Smooth muscle cell (in vitro differentiated cells): Measurements from ENCODE around the gene APOBEC3A. TPM values are rescaled to one million over a fixed set of nuclear protein-coding genes. Genes with fewer than 3 reads are reported as not detected.
"Not testable (repeated sequence)": the region's sequence is repeated elsewhere in the genome, so short reads cannot be mapped to it uniquely, and the experiment has no call there.

Source experiments
- DNase-seq: peaks from one replicate; lab custom pipeline; 2025; ENCODE audit not compliant: unreplicated experiment; lab: John Stamatoyannopoulos, UW
- H2AFZ ChIP-seq: fragments of 200-600 bp; sonication (generic); 2 replicates; pipeline ENCODE4 v1.6.0; 2016; ENCODE audit warnings: antibody characterized with exemption, low read depth, mild to moderate bottlenecking
- H3F3A ChIP-seq: fragments of 200-600 bp; sonication (generic); 2 replicates; pipeline ENCODE4 v1.6.0; 2017; ENCODE audit warnings: antibody characterized with exemption, low read depth
- H3K27ac ChIP-seq: fragments of 200-600 bp; sonication (generic); 2 replicates; pipeline ENCODE4 v1.5.1; 2016; ENCODE audit warnings: low read depth, mild to moderate bottlenecking
- H3K27me3 ChIP-seq: fragments of 200-600 bp; sonication (generic); 2 replicates; pipeline ENCODE4 v1.6.1; 2016; ENCODE audit warnings: low read depth, mild to moderate bottlenecking
- H3K36me3 ChIP-seq: fragments of 200-600 bp; sonication (generic); 2 replicates; pipeline ENCODE4 v1.5.1; 2016; ENCODE audit warnings: low read depth
- H3K4me1 ChIP-seq: fragments of 200-600 bp; sonication (generic); 2 replicates; pipeline ENCODE4 v1.5.1; 2016; ENCODE audit warnings: low read depth
- H3K4me2 ChIP-seq: fragments of 200-600 bp; sonication (generic); 2 replicates; pipeline ENCODE4 v1.6.0; 2016; ENCODE audit warnings: mild to moderate bottlenecking
- H3K4me3 ChIP-seq: fragments of 200-600 bp; sonication (generic); 2 replicates; pipeline ENCODE4 v1.5.1; 2016; ENCODE audit warnings: mild to moderate bottlenecking
- H3K79me2 ChIP-seq: fragments of 200-600 bp; sonication (generic); 2 replicates; pipeline ENCODE4 v1.6.0; 2016; ENCODE audit warnings: low read depth, mild to moderate bottlenecking
- H3K9ac ChIP-seq: fragments of 200-600 bp; sonication (generic); 2 replicates; pipeline ENCODE4 v1.6.0; 2016; ENCODE audit warnings: low read depth
- H3K9me3 ChIP-seq: fragments of 200-600 bp; sonication (generic); replicated peaks from 2 replicates; pipeline ENCODE4 v1.5.1; 2016; ENCODE audit warnings: low read depth
- H4K20me1 ChIP-seq: fragments of 200-600 bp; sonication (generic); 2 replicates; pipeline ENCODE4 v1.6.0; 2016; ENCODE audit warnings: low read depth
- CTCF ChIP-seq: fragments of 200-600 bp; sonication (generic); IDR thresholded peaks from 2 replicates; pipeline ENCODE4 v1.5.1; 2017; ENCODE audit warnings: borderline replicate concordance, mild to moderate bottlenecking, antibody characterized with exemption; ENCODE audit not compliant: insufficient read depth, poor library complexity, severe bottlenecking
- WGBS: methylation state at CpG from one replicate; pipeline ENCODE4 v1.1.7; 2016; ENCODE audit warnings: low lambda C conversion rate; 5-methylcytosine and 5-hydroxymethylcytosine counted together
- polyA plus RNA-seq: library from polyadenylated mRNA; unstranded; fragments of >200 nt; fragmentation: Nextera tagmentation; extraction: Ambion mirVana; gene quantifications from 2 replicates; pipeline ENCODE4 v1.2.1, GENCODE V29; 2016
- total RNA-seq: library from RNA; depleted of rRNA; stranded (reverse); fragments of >200 nt; gene quantifications from 2 replicates; pipeline ENCODE4 v1.2.3, GENCODE V29; 2014

Gene APOBEC3A
- total and polyA plus RNA-seq, 2 experiments from 2014 or later, result 0.18 TPM; not detected in 1

GRCh38 chr22:38956551-38956950 lies 858 bp upstream of the APOBEC3A start:
- no peaks in the 10 kb centered on the region for H3K79me2 ChIP-seq
- no peak for DNase-seq
- no peak for TF ChIP-seq CTCF
- no peak overlapping the region for H3K4me2 ChIP-seq
- 92% methylated on average over 5 of the region's 5 CpGs for WGBS
- H3K4me1 ChIP-seq, result no peaks in the 10 kb centered on the region
- H3K9me3 ChIP-seq, result no peaks in the 10 kb centered on the region
- H3K4me3 ChIP-seq, result no peak overlapping the region
- H3K9ac ChIP-seq, result no peak overlapping the region
- no peak overlapping the region for H2AFZ ChIP-seq
- H3F3A ChIP-seq, result no peaks in the 10 kb centered on the region
- no peak overlapping the region for H3K27ac ChIP-seq
- H4K20me1 ChIP-seq, result no peaks in the 10 kb centered on the region
- H3K36me3 ChIP-seq, result no peaks in the 10 kb centered on the region
- peaks cover 21% of the 10 kb centered on the region for H3K27me3 ChIP-seq

GRCh38 chr22:38957808-38958650 lies 620 bp downstream of the APOBEC3A start:
- no peaks in the 10 kb centered on the region for H3F3A ChIP-seq

GRCh38 chr22:38958651-38958943 lies 1.2 kb downstream of the APOBEC3A start:
- not testable (repeated sequence) for H3K4me1 ChIP-seq, H3K4me2 ChIP-seq, H3K9me3 ChIP-seq, H3K4me3 ChIP-seq, H3K9ac ChIP-seq, H3F3A ChIP-seq, H2AFZ ChIP-seq, H3K36me3 ChIP-seq, H4K20me1 ChIP-seq, H3K27ac ChIP-seq, H3K79me2 ChIP-seq, DNase-seq
- H3K27me3 ChIP-seq, result peaks cover 21% of the 10 kb centered on the region

More at GRCh38 chr22:38957808-38958650, 620 bp downstream of the APOBEC3A start:
- 84% methylated on average over 6 of the region's 6 CpGs for WGBS
- Histone ChIP-seq H4K20me1 (no peaks in the 10 kb centered on the region), H3K36me3 (no peaks in the 10 kb centered on the region), H2AFZ (no peak overlapping the region), H3K27ac (no peak overlapping the region), H3K27me3 (peaks cover 21% of the 10 kb centered on the region), H3K4me3 (no peak overlapping the region), H3K4me2 (no peak overlapping the region), H3K9me3 (no peaks in the 10 kb centered on the region), H3K9ac (no peak overlapping the region), H3K79me2 (no peaks in the 10 kb centered on the region), H3K4me1 (no peaks in the 10 kb centered on the region)
- TF ChIP-seq CTCF, result no peak
- no peak for DNase-seq

GRCh38 chr22:38959590-38959989 lies 2.2 kb downstream of the APOBEC3A start:
- Histone ChIP-seq H3K4me3 (no peak overlapping the region), H3K27ac (no peak overlapping the region), H4K20me1 (no peaks in the 10 kb centered on the region), H3F3A (no peaks in the 10 kb centered on the region), H3K4me1 (no peaks in the 10 kb centered on the region), H3K79me2 (no peaks in the 10 kb centered on the region), H3K4me2 (no peak overlapping the region), H3K27me3 (peaks cover 21% of the 10 kb centered on the region), H3K36me3 (no peaks in the 10 kb centered on the region), H3K9ac (no peak overlapping the region), H2AFZ (no peak overlapping the region), H3K9me3 (no peaks in the 10 kb centered on the region)
- WGBS, result 82% methylated on average over 8 of the region's 8 CpGs
- no peak for DNase-seq
- no peak for TF ChIP-seq CTCF

DNA sequence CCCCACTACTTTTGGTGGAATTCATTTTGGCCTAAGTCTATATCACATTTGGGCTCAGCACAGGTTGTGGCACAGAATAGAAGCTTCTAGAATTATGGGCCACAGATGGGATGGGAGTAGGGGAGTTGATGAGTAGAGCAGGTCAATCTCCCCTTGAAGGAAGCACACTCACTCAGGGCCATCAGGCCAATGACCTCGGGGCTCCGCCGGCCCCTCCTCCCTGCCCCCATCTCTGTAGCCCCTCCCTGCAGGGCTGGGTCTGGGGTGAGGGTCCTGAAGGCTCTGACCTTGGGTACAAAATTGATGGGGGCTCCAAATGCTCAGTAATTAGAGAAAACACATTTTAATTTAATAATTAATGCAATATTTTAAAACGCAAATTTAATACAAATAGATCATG lies 3.3 kb downstream of the APOBEC3A start:
- H3K27me3 ChIP-seq, result peaks cover 21% of the 10 kb centered on the region
- not testable (repeated sequence) for H3K36me3 ChIP-seq, H4K20me1 ChIP-seq, H3F3A ChIP-seq, H3K4me3 ChIP-seq, H3K4me2 ChIP-seq, H3K4me1 ChIP-seq, H3K79me2 ChIP-seq, DNase-seq, H3K27ac ChIP-seq, H3K9me3 ChIP-seq, H3K9ac ChIP-seq, H2AFZ ChIP-seq
- 84% methylated on average over 4 of the region's 4 CpGs for WGBS

DNA sequence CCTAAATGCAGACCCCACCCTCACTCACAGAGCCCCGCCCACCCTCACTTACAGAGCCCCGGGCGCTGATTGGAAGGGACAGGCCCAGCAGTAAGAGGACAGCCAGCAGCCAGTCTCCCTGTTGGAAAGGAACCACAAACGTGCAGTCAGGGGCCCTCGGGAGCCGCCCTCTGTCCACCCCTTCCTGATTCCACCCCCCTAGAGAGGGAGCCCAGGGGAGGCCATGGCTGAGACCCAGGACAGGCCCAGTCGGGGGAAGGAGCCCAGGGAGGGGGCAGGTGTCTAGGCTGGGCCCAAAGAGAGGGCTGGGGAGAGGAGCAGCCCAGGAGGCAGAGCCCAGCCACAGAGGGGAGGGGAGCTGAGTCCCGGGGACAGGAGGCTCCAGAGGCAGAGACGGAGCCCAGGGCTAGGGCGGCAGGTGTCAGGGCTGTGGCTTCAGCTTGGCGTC lies 5.9 kb downstream of the APOBEC3A start:
- not testable (repeated sequence) for H2AFZ ChIP-seq, H3K36me3 ChIP-seq, H3K4me3 ChIP-seq, H3K4me2 ChIP-seq, DNase-seq, H3K79me2 ChIP-seq, H3K9me3 ChIP-seq, H4K20me1 ChIP-seq, H3K4me1 ChIP-seq, H3K27ac ChIP-seq, H3K9ac ChIP-seq, H3F3A ChIP-seq
- WGBS, result 58% methylated on average over 7 of the region's 11 CpGs
- H3K27me3 ChIP-seq, result peaks cover 10% of the 10 kb centered on the region
